Gastroesophageal sphincter (tissue), 4 donors: ENCODE results near the gene CREB1. TPM values are rescaled to one million over a fixed set of nuclear protein-coding genes. Genes with fewer than 3 reads are reported as not detected.

Source experiments
- ATAC-seq: fragments of 150-250 bp; one replicate; pipeline ENCODE4 v1.9.1; 2016; ENCODE audit warnings: mild to moderate bottlenecking, moderate library complexity
- H3K27ac ChIP-seq, 4 donors: fragments of 200-600 bp; sonication (generic) in 3 of 4; 1 replicate in 3 of 4; 2 replicates in 1 of 4; pipeline ENCODE4 v1.5.1; 2016 to 2019
- H3K27me3 ChIP-seq: fragments of 200-600 bp; sonication (generic); one replicate; pipeline ENCODE4 v1.5.1; 2019
- H3K36me3 ChIP-seq, 2 donors: fragments of 200-600 bp; sonication (generic); one replicate each; pipeline ENCODE4 v1.5.1; 2019; ENCODE audit warnings: control low read depth in 1 of 2
- H3K4me1 ChIP-seq, 3 donors: fragments of 200-600 bp; sonication (generic); 1 replicate in 2 of 3; 2 replicates in 1 of 3; pipeline ENCODE4 v1.5.1; 2016 to 2019; ENCODE audit warnings: control low read depth in 2 of 3
- H3K4me3 ChIP-seq, 2 donors: fragments of 200-600 bp; sonication (generic); one replicate each; pipeline ENCODE4 v1.5.1; 2019; ENCODE audit warnings: mild to moderate bottlenecking in 1 of 2, moderate library complexity in 1 of 2
- H3K9me3 ChIP-seq, 3 donors: fragments of 200-600 bp; sonication (generic); one replicate each; pipeline ENCODE4 v1.5.1; 2017 to 2019; ENCODE audit warnings: control low read depth in 2 of 3
- CTCF ChIP-seq, 4 experiments: fragments of 200-600 bp in 2 of 4; fragments of 450-650 bp in 2 of 4; sonication (generic) in 1 of 4; IDR thresholded peaks; one replicate each; pipeline ENCODE4 v1.5.1; 2017 to 2019; ENCODE audit warnings: antibody characterized with exemption in 4 of 4, mild to moderate bottlenecking in 2 of 4, moderate library complexity in 2 of 4
- EP300 ChIP-seq: sonication (generic); formaldehyde crosslinking; IDR thresholded peaks from one replicate; pipeline ENCODE4 v1.6.1; 2017; ENCODE audit warnings: antibody characterized with exemption, mild to moderate bottlenecking
- POLR2A ChIP-seq, 2 donors: fragments of 450-650 bp; IDR thresholded peaks; one replicate each; pipeline ENCODE4 v1.6.1; 2017; ENCODE audit warnings: antibody characterized with exemption in 2 of 2, mild to moderate bottlenecking in 2 of 2, moderate library complexity in 1 of 2
- POLR2AphosphoS5 ChIP-seq: sonication (generic); formaldehyde crosslinking; IDR thresholded peaks from one replicate; pipeline ENCODE4 v1.6.1; 2017; ENCODE audit warnings: antibody characterized with exemption
- whole genome bisulfite sequencing, 2 donors: methylation state at CpG; one replicate each; pipeline ENCODE4 v1.1.5; 2018; ENCODE audit warnings: low coverage in 1 of 2; 5-methylcytosine and 5-hydroxymethylcytosine counted together
- total RNA-seq, 4 donors: library from RNA; depleted of rRNA; stranded (reverse); fragments of >200 nt; gene quantifications; one replicate each; pipeline ENCODE4 v1.1.0, GENCODE V29; 2016

Gene CREB1
- 10 to 100 TPM; 46.0 to 60.2 (median 57.5) TPM for total RNA-seq

DNA sequence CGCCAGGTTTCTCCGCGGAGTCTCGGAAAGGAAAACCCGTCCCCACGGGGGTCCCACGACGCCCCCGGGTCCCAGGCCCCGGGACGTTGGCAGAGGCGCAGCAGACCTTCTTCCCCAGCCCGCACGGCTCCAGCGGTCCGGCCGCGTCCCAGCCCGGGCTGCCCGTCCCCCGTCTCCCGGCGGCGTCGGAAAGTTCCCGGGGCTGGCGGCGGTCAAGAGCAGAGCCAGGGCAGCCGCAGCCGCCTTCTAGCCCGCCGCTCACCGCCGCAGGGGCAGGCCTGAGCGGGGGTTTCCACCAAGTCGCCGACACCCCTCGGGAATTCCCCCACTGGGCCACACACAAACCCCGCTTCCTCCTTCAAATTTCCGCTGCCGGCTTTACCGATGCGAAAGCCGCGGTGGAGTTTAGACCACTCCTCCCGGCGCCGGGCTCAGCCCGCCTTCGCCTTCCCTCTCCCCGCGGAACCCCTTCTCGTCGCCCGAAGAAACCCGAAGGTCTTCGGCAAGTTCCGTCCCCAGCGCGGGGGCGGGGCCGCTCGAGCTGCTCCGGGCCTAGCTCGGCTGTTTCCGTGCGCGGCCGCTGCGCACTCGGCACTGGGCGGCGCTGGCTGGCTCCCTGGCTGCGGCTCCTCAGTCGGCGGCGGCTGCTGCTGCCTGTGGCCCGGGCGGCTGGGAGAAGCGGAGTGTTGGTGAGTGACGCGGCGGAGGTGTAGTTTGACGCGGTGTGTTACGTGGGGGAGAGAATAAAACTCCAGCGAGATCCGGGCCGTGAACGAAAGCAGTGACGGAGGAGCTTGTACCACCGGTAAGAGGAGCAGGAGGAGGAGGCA, at the start of gene CREB1:
CREB1 (plus strand) TSS at position 633 of the 830 bp plus-strand sequence. CDS start 25,674 bp downstream, outside the sequence.
- peak within 1 kb of the TSS; percentile 62 to 94 for H3K4me3 ChIP-seq
- peak; percentile 96 for ATAC-seq
- TF ChIP-seq POLR2A (IDR thresholded peaks at IDR 0.05) = peak; percentile 89 to 94
- TF ChIP-seq POLR2AphosphoS5 = peak; percentile 93
- peak in 2 of 4 experiments; percentile 21 to 41 for TF ChIP-seq CTCF (IDR thresholded peaks at IDR 0.05)
- TF ChIP-seq EP300 = no peak
- peaks cover 2 to 49% (median 22%) of the 10 kb centered on the region in 3 donors for H3K4me1 ChIP-seq
- no peaks in the 10 kb centered on the region for H3K9me3 ChIP-seq
- 0% methylated on average over 3 to 5 of the region's 92 CpGs for WGBS, 2 donors
- H3K27me3 ChIP-seq = no peaks in the 10 kb centered on the region
- peak within 1 kb of the TSS; percentile 94 to 99 (median 98) for H3K27ac ChIP-seq
- no peaks in the 10 kb centered on the region for H3K36me3 ChIP-seq

DNA sequence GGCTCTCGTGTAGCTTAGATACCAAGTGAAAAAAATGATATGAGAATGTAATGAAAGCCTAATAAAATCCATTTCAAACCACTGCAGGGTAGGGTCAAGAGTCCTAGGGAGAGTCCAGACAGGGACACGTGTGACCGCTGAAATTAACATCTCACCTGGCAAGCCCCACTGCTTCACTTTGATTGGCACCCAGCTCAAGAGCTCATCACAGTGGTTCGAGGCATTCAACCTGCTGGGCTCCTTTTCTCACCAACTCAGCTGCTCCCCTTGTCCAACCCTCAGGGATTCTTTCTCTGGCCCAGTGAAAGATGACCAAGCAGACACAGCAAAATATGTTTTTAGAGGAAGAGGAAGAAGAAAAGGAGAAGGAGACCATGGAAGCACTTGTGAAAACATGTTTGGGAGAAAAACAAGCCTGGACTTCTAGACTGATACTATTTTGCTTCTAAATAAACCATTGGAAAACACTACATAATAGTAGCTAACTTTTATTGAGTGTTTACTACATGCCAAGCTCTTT, 49.2 kb upstream of the CREB1 start:
- Histone ChIP-seq H3K4me1 (peaks cover 0 to 63% (median 13%) of the 10 kb centered on the region in 3 donors), H3K36me3 (no peaks in the 10 kb centered on the region), H3K4me3 (no peak overlapping the region), H3K27ac (peak overlapping the region in 2 of 4 donors; percentile 74), H3K9me3 (no peaks in the 10 kb centered on the region), H3K27me3 (no peaks in the 10 kb centered on the region)
- TF ChIP-seq POLR2AphosphoS5 (no peak), CTCF (IDR thresholded peaks at IDR 0.05) (no peak), EP300 (no peak), POLR2A (IDR thresholded peaks at IDR 0.05) (no peak)
- ATAC-seq = no peak
- WGBS, 2 donors = 33 to 58% methylated on average over 2 to 4 of the region's 4 CpGs

- 27 to 45% methylated on average over 3 of the region's 3 CpGs for WGBS, 2 donors
- TF ChIP-seq POLR2AphosphoS5 (peak; percentile 66), EP300 (no peak), CTCF (IDR thresholded peaks at IDR 0.05) (peak in 1 of 4 experiments; percentile 9), POLR2A (IDR thresholded peaks at IDR 0.05) (no peak)
- peaks cover 0 to 61% (median 13%) of the 10 kb centered on the region in 3 donors for H3K4me1 ChIP-seq
- no peaks in the 10 kb centered on the region for H3K9me3 ChIP-seq
- peak; percentile 50 for ATAC-seq
- H3K4me3 ChIP-seq = no peak overlapping the region
- H3K27me3 ChIP-seq = no peaks in the 10 kb centered on the region
- no peaks in the 10 kb centered on the region for H3K36me3 ChIP-seq
- H3K27ac ChIP-seq = peak overlapping the region; percentile 71 to 74 (median 73)
Observed at GRCh38 chr2:207481924-207482323, 47.8 kb upstream of the CREB1 start.

GRCh38 chr2:207482630-207483029, 47.1 kb upstream of the CREB1 start:
- 22 to 30% methylated on average over 3 of the region's 3 CpGs for WGBS, 2 donors
- no peak for ATAC-seq
- H3K9me3 ChIP-seq = no peaks in the 10 kb centered on the region
- H3K36me3 ChIP-seq = no peaks in the 10 kb centered on the region
- peak overlapping the region; percentile 14 to 74 (median 52) for H3K27ac ChIP-seq
- no peaks in the 10 kb centered on the region for H3K27me3 ChIP-seq
- TF ChIP-seq EP300 = no peak
- no peak for TF ChIP-seq POLR2A (IDR thresholded peaks at IDR 0.05)
- peak; percentile 4 for TF ChIP-seq POLR2AphosphoS5
- peaks cover 0 to 61% (median 13%) of the 10 kb centered on the region in 3 donors for H3K4me1 ChIP-seq
- no peak overlapping the region for H3K4me3 ChIP-seq

DNA sequence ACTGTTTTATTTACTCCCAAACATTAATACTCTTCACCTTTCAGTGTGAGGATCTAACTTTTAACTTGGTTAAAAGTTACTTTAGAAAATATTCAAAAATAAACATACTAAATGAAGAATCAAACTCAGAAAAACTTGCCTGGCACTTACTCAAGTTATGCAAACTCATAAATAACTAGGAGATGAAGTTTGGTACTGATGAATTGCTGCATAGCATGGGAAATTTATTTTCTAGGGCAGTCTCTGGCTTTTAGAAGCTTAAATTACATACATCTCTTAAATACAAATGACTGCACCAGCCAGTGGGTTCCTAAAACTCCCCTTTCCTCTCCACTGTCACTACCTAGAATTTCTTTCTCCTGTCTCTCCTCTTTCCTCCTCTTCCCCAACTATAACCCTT, 46.7 kb upstream of the CREB1 start:
- Histone ChIP-seq H3K27ac (peak overlapping the region; percentile 3 to 74 (median 52)), H3K36me3 (no peaks in the 10 kb centered on the region), H3K4me1 (peaks cover 0 to 61% (median 13%) of the 10 kb centered on the region in 3 donors), H3K9me3 (no peaks in the 10 kb centered on the region), H3K4me3 (no peak overlapping the region), H3K27me3 (no peaks in the 10 kb centered on the region)
- TF ChIP-seq POLR2AphosphoS5 (no peak), POLR2A (IDR thresholded peaks at IDR 0.05) (no peak), CTCF (IDR thresholded peaks at IDR 0.05) (no peak), EP300 (no peak)
- no peak for ATAC-seq
